Measurements from ENCODE around the gene FBXO47.

DNA sequence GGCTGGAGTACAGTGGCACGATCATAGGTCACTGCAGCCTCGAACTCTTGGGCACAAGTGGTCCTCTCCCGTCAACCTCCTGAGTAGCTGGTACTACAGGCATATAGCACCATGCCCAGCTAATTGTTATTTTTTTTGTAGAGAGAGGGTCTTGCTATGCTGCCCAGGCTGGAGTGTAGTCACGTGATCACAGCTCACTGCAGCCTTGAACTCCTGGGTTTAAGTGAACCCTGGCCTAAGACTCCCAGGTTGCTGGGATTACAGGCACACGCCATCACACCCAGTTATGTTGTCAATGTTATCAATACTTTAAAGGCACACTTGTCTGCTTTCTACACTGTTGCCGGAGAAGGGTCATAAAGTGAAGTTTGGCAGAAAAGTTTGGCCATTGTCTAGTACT, 63.8 kb downstream of the FBXO47 start:
- TF ChIP-seq BHLHE40 (IDR thresholded peaks at IDR 0.05; ENCODE audit: borderline replicate concordance) = no peak
- no peak for TF ChIP-seq LEF1 (IDR thresholded peaks at IDR 0.05; ENCODE audit: borderline replicate concordance)
- no peak for TF ChIP-seq FOXM1 (IDR thresholded peaks at IDR 0.05; ENCODE audit: borderline replicate concordance)
- no peak for TF ChIP-seq SP1 (IDR thresholded peaks at IDR 0.05)
- no peak for TF ChIP-seq TARDBP (IDR thresholded peaks at IDR 0.05)
- no peak for TF ChIP-seq ZNF384 (IDR thresholded peaks at IDR 0.05)
- no peak for TF ChIP-seq FOXK2 (IDR thresholded peaks at IDR 0.05)
- no peak for TF ChIP-seq ARNT (IDR thresholded peaks at IDR 0.05)
- TF ChIP-seq CTBP1 (IDR thresholded peaks at IDR 0.05; ENCODE audit: borderline replicate concordance) = no peak
- TF ChIP-seq ELF4 (IDR thresholded peaks at IDR 0.05) = no peak

All from HEK293T (cell line).